Measurements from ENCODE around the gene PARP2.

The PARP2 gene

GRCh38 chr14:20403521-20403920, 60.1 kb downstream of the PARP2 start:
- no peak for DNase-seq

Data from NCI-H1092 treated with DMSO at 0.1 percent for 48 hours (cell line).